ENCODE results near the gene SLC38A11. TPM values are rescaled to one million over a fixed set of nuclear protein-coding genes. Genes with fewer than 3 reads are reported as not detected.

Gene SLC38A11
- total RNA-seq, 1 experiment from 2014 or later = 0.46 TPM

GRCh38 chr2:164906947-164907346, 48.4 kb downstream of the SLC38A11 start:
- in situ Hi-C loops (cut with HindIII; ENCODE audit: low pct_unique_long_range_greater_than_20kb, low sequenced_read_pairs) = no loop called here
- CTCF ChIA-PET = no interaction called here

GRCh38 chr2:164905307-164905706, 50.0 kb downstream of the SLC38A11 start:
- TF ChIP-seq CTCF (IDR thresholded peaks at IDR 0.05) (no peak), TCF7L2 (IDR thresholded peaks at IDR 0.05; ENCODE audit: low read depth, low read length) (no peak), REST (IDR thresholded peaks at IDR 0.05; ENCODE audit: insufficient read depth in 1 of 2, low read depth in 2 of 2, low read length in 1 of 2) (no peak), POLR2AphosphoS5 (IDR thresholded peaks at IDR 0.05; ENCODE audit: low read depth, low read length) (no peak)
- DNase-seq (ENCODE audit: low read depth, low spot score) (no peak), ATAC-seq (no peak)
- no peaks in the 10 kb centered on the region for H3K36me3 ChIP-seq (ENCODE audit: control insufficient read depth, insufficient read depth, low read length)
- H3K27me3 ChIP-seq (ENCODE audit: control insufficient read depth, insufficient read depth, low read length) = no peaks in the 10 kb centered on the region
- H3K9me3 ChIP-seq (ENCODE audit: control insufficient read depth, insufficient read depth, low read depth, low read length) = no peaks in the 10 kb centered on the region
- ChIA-PET CTCF (no interaction called here), POLR2A (no interaction called here)
- in situ Hi-C loops (cut with HindIII; ENCODE audit: low pct_unique_long_range_greater_than_20kb, low sequenced_read_pairs) (no loop called here), intact Hi-C loops (cut with micrococcal nuclease; ENCODE audit: unreplicated experiment) (no loop called here)
- no peak overlapping the region for H3K27ac ChIP-seq (ENCODE audit: low read length)
- BruUV-seq (replicated peaks) = no TSS peak
- H3K4me1 ChIP-seq (ENCODE audit: control insufficient read depth, insufficient read depth, low read length) = no peaks in the 10 kb centered on the region
- no peak overlapping the region for H3K4me3 ChIP-seq (ENCODE audit: low read depth in 2 of 2, low read length in 2 of 2)

More at GRCh38 chr2:164906947-164907346, 48.4 kb downstream of the SLC38A11 start:
- Histone ChIP-seq H3K4me1 (ENCODE audit: control insufficient read depth, insufficient read depth, low read length) (no peaks in the 10 kb centered on the region), H3K27ac (ENCODE audit: low read length) (no peak overlapping the region), H3K27me3 (ENCODE audit: control insufficient read depth, insufficient read depth, low read length) (no peaks in the 10 kb centered on the region), H3K4me3 (ENCODE audit: low read depth in 2 of 2, low read length in 2 of 2) (no peak overlapping the region), H3K36me3 (ENCODE audit: control insufficient read depth, insufficient read depth, low read length) (no peaks in the 10 kb centered on the region), H3K9me3 (ENCODE audit: control insufficient read depth, insufficient read depth, low read depth, low read length) (no peaks in the 10 kb centered on the region)
- no TSS peak for BruUV-seq (replicated peaks)
- TF ChIP-seq REST (IDR thresholded peaks at IDR 0.05; ENCODE audit: insufficient read depth in 1 of 2, low read depth in 2 of 2, low read length in 1 of 2) (no peak), CTCF (IDR thresholded peaks at IDR 0.05) (no peak), SIN3A (IDR thresholded peaks at IDR 0.05; ENCODE audit: borderline replicate concordance, insufficient read depth, low read depth, low read length) (no peak), POLR2AphosphoS5 (IDR thresholded peaks at IDR 0.05; ENCODE audit: low read depth, low read length) (no peak), TCF7L2 (IDR thresholded peaks at IDR 0.05; ENCODE audit: low read depth, low read length) (no peak)
- intact Hi-C loops (cut with micrococcal nuclease; ENCODE audit: unreplicated experiment) = no loop called here
- ATAC-seq = no peak
- POLR2A ChIA-PET = no interaction called here
- DNase-seq (ENCODE audit: low read depth, low spot score) = no peak
